DND-41 (cell line): ENCODE measurements around the gene BRSK2.

Source experiments
- ATAC-seq: fragments of 200-7000 bp; cut with Tn5 transposase; 3 replicates; pipeline ENCODE4 v1.9.1; 2021; ENCODE audit warnings: low read depth; ENCODE audit not compliant: insufficient read depth
- DNase-seq: peaks from one replicate; pipeline ENCODE4 v3.0.0-alpha.2; 2020
- H2AFZ ChIP-seq: 2 replicates; pipeline ENCODE4 v1.6.0; 2012; ENCODE audit warnings: low read depth, low read length
- H3K27ac ChIP-seq: 2 replicates; pipeline ENCODE4 v1.5.1; 2012; ENCODE audit warnings: low read length, inconsistent platforms
- H3K27me3 ChIP-seq: fragments of 200-600 bp; sonication (generic); 2 replicates; pipeline ENCODE4 v1.6.0; 2012; ENCODE audit warnings: low read length, mild to moderate bottlenecking, inconsistent platforms; ENCODE audit not compliant: insufficient read depth, poor library complexity
- H3K36me3 ChIP-seq: 2 replicates; pipeline ENCODE4 v1.5.1; 2012; ENCODE audit warnings: low read length, inconsistent platforms; ENCODE audit not compliant: insufficient read depth
- H3K4me1 ChIP-seq: 2 replicates; pipeline ENCODE4 v1.5.1; 2012; ENCODE audit warnings: mild to moderate bottlenecking, low read length; ENCODE audit not compliant: insufficient read depth
- H3K4me2 ChIP-seq: 2 replicates; pipeline ENCODE4 v1.6.0; 2012; ENCODE audit warnings: mild to moderate bottlenecking, moderate library complexity, low read length, inconsistent platforms; ENCODE audit not compliant: insufficient read depth
- H3K4me3 ChIP-seq, 2 experiments: fragments of 200-600 bp in 1 of 2; shearing (Covaris generic) in 1 of 2; 2 replicates each; pipeline ENCODE4 v1.5.1; 2012 to 2016; ENCODE audit warnings: inconsistent platforms in 2 of 2, low read length in 2 of 2, mild to moderate bottlenecking in 2 of 2, low read depth in 1 of 2, moderate library complexity in 1 of 2
- H3K79me2 ChIP-seq: 2 replicates; pipeline ENCODE4 v1.6.0; 2012; ENCODE audit warnings: low read length, inconsistent platforms; ENCODE audit not compliant: insufficient read depth
- H3K9ac ChIP-seq: 2 replicates; pipeline ENCODE4 v1.6.0; 2012; ENCODE audit warnings: low read depth, mild to moderate bottlenecking, inconsistent platforms, low read length, moderate library complexity
- H3K9me3 ChIP-seq: 2 replicates; pipeline ENCODE4 v1.5.1; 2012; ENCODE audit warnings: low read length, moderate library complexity, mild to moderate bottlenecking, inconsistent platforms; ENCODE audit not compliant: insufficient read depth, severe bottlenecking
- H4K20me1 ChIP-seq: 2 replicates; pipeline ENCODE4 v1.6.0; 2012; ENCODE audit warnings: low read length; ENCODE audit not compliant: insufficient read depth
- EZH2 ChIP-seq: IDR thresholded peaks from 3 replicates; pipeline ENCODE4 v1.6.1; 2012; ENCODE audit warnings: borderline replicate concordance, low read depth, mild to moderate bottlenecking, moderate library complexity, low read length, inconsistent platforms; ENCODE audit not compliant: severe bottlenecking
- TF ChIP-seq, protein P1 (sequence below): IDR thresholded peaks from 2 replicates; pipeline ENCODE4 v1.5.1; 2012; ENCODE audit warnings: borderline replicate concordance, low read length, moderate library complexity, mild to moderate bottlenecking; ENCODE audit not compliant: poor library complexity, severe bottlenecking; ENCODE audit errors: extremely low read depth

BRSK2 gene

DNA sequence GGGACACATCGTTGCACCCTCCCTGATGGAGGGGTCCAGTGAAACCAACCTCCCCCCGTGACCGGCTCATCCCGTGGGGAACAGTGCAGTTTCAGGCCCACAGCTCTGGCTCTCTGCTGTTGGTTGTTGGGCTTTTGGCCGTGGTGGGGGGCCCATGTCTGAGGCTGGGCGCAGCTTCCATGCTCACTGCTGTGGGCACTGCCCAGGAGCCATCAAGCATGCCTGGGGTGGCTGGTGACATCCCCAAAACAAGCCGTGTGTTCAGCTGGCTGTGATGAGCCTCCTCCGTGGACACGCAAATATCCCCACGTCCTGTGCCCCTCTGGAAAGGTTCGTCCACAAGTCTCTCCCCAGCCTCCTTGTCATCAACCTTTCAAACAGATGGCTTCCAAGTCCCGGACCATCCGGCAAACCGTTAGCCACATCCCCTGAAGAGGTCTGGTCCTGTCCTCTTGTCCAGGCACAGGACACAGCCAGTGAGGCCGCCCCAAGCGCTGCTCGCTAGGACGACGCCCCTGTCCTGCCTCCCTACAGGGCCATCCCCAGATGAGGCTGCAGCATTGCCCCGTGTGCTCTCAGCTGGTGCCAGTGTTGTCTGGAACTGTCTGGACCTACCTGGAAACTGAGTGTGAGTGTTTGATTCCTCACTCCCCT lies 29.4 kb upstream of the BRSK2 start:
- peaks cover 10% of the 10 kb centered on the region for H3K9me3 ChIP-seq
- DNase-seq: no peak
- no peak overlapping the region for H3K9ac ChIP-seq
- H3K27ac ChIP-seq: no peak overlapping the region
- H3K4me3 ChIP-seq: no peak overlapping the region
- H3K36me3 ChIP-seq: no peaks in the 10 kb centered on the region
- no peaks in the 10 kb centered on the region for H3K4me1 ChIP-seq
- H3K79me2 ChIP-seq: no peaks in the 10 kb centered on the region
- H3K27me3 ChIP-seq: no peaks in the 10 kb centered on the region
- ATAC-seq: no peak
- no peak for TF ChIP-seq EZH2
- TF ChIP-seq, protein P1, sequence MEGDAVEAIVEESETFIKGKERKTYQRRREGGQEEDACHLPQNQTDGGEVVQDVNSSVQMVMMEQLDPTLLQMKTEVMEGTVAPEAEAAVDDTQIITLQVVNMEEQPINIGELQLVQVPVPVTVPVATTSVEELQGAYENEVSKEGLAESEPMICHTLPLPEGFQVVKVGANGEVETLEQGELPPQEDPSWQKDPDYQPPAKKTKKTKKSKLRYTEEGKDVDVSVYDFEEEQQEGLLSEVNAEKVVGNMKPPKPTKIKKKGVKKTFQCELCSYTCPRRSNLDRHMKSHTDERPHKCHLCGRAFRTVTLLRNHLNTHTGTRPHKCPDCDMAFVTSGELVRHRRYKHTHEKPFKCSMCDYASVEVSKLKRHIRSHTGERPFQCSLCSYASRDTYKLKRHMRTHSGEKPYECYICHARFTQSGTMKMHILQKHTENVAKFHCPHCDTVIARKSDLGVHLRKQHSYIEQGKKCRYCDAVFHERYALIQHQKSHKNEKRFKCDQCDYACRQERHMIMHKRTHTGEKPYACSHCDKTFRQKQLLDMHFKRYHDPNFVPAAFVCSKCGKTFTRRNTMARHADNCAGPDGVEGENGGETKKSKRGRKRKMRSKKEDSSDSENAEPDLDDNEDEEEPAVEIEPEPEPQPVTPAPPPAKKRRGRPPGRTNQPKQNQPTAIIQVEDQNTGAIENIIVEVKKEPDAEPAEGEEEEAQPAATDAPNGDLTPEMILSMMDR: no peak
- no peak overlapping the region for H2AFZ ChIP-seq
- H4K20me1 ChIP-seq: no peaks in the 10 kb centered on the region
- H3K4me2 ChIP-seq: no peak overlapping the region

DNA sequence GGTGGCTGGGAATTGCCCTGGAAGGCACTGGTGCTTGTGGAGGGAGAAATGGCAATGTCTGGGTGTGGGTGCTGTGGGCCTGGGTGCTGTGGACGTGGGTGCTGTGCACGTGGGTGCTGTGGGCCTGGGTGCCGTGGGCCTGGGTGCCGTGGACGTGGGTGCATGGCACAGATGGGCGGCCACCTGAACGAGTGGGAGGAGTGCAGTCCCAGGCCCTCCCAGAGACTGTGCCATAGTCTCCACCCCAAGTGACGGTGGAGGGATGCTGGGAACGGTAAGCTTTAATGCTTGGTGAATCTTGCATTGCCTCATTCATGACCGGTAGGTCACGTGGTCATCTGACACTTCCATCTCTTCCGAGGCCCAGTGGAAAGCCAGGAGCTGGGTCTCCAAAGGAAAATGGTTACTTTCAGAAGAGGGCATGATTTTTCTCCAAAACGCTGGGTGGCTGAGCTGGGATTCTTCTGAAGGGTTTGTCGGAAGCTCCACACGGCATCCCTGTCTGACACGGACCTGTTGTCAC lies 28.8 kb upstream of the BRSK2 start:
- Histone ChIP-seq H3K27me3 (no peaks in the 10 kb centered on the region), H3K27ac (no peak overlapping the region), H3K4me2 (no peak overlapping the region), H3K79me2 (no peaks in the 10 kb centered on the region), H3K4me3 (no peak overlapping the region), H3K4me1 (no peaks in the 10 kb centered on the region), H3K9me3 (peaks cover 11% of the 10 kb centered on the region), H4K20me1 (no peaks in the 10 kb centered on the region), H3K36me3 (no peaks in the 10 kb centered on the region), H2AFZ (no peak overlapping the region), H3K9ac (no peak overlapping the region)
- ATAC-seq: no peak
- no peak for TF ChIP-seq EZH2
- TF ChIP-seq, protein P1: no peak
- no peak for DNase-seq

DNA sequence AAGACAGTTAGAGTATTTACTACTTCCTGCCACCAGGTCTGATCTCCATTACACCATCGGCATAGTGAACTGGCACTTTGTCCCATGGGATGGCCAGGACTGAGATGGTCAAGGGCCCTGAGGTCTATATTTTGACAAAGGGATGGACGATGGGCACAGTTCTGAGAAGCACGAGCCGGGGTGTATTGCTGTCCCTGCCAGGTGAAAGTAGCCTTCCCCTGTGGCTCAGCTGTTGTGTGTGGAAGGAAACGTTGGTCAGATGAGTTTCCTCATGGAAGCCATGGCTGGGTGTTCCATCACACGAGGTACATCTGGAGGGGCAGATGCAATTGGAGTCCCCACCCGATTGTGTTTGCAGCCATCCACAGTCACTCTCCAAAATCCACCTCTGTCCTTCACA lies 27.9 kb upstream of the BRSK2 start:
- no peak for DNase-seq
- Histone ChIP-seq H2AFZ (no peak overlapping the region), H3K9ac (no peak overlapping the region), H3K36me3 (no peaks in the 10 kb centered on the region), H4K20me1 (no peaks in the 10 kb centered on the region), H3K9me3 (peaks cover 15% of the 10 kb centered on the region), H3K27me3 (no peaks in the 10 kb centered on the region), H3K4me1 (no peaks in the 10 kb centered on the region), H3K4me3 (no peak overlapping the region), H3K4me2 (no peak overlapping the region), H3K79me2 (no peaks in the 10 kb centered on the region), H3K27ac (no peak overlapping the region)
- ATAC-seq: no peak
- TF ChIP-seq EZH2: no peak
- TF ChIP-seq, protein P1: no peak
